CD14-positive monocyte (primary cell): ENCODE measurements around the gene ILDR1. TPM values are rescaled to one million over a fixed set of nuclear protein-coding genes. Genes with fewer than 3 reads are reported as not detected.

Experiments
- DNase-seq, 3 donors: peaks; one replicate each; pipeline ENCODE4 v3.0.0-alpha.2; 2011 to 2022
- H2AFZ ChIP-seq: 2 replicates; pipeline ENCODE4 v1.6.0; 2012; ENCODE audit warnings: mild to moderate bottlenecking, low read depth, low read length, inconsistent platforms; ENCODE audit not compliant: insufficient read depth, poor library complexity, severe bottlenecking
- H3K27ac ChIP-seq, 2 donors: 1 replicate in 1 of 2; 2 replicates in 1 of 2; pipeline ENCODE4 v1.5.1; 2012 to 2013; ENCODE audit warnings: low read length in 2 of 2, control low read depth in 1 of 2, inconsistent platforms in 1 of 2, low read depth in 1 of 2, mild to moderate bottlenecking in 1 of 2
- H3K27me3 ChIP-seq, 2 donors: one replicate each; pipeline versions ENCODE4 v1.6.0 to v1.6.1; 2011 to 2013; ENCODE audit warnings: low read length in 2 of 2; ENCODE audit not compliant: control insufficient read depth in 2 of 2, insufficient read depth in 2 of 2
- H3K36me3 ChIP-seq, 2 donors: replicated peaks in 1 of 2; 1 replicate in 1 of 2; 2 replicates in 1 of 2; pipeline versions ENCODE4 v1.5.1 to v1.6.1; 2012 to 2013; ENCODE audit warnings: low read length in 2 of 2, control low read depth in 1 of 2, inconsistent platforms in 1 of 2, mild to moderate bottlenecking in 1 of 2; ENCODE audit not compliant: insufficient read depth in 2 of 2, control insufficient read depth in 1 of 2
- H3K4me1 ChIP-seq, 2 donors: 1 replicate in 1 of 2; 2 replicates in 1 of 2; pipeline versions ENCODE4 v1.5.1 to v1.6.1; 2012 to 2013; ENCODE audit warnings: low read length in 2 of 2, control low read depth in 1 of 2, inconsistent platforms in 1 of 2, mild to moderate bottlenecking in 1 of 2, moderate library complexity in 1 of 2; ENCODE audit not compliant: insufficient read depth in 2 of 2, control insufficient read depth in 1 of 2
- H3K4me2 ChIP-seq: replicated peaks from 2 replicates; pipeline ENCODE3; 2012; ENCODE audit warnings: low read length, moderate library complexity, mild to moderate bottlenecking; ENCODE audit not compliant: poor library complexity, severe bottlenecking; ENCODE audit errors: extremely low read depth
- H3K4me3 ChIP-seq, 3 experiments: fragments of 200-600 bp in 1 of 3; sonication (generic) in 1 of 3; replicated peaks in 1 of 3; 1 replicate in 2 of 3; 2 replicates in 1 of 3; pipeline ENCODE4 v1.5.1; 2011 to 2013; ENCODE audit warnings: low read length in 3 of 3, mild to moderate bottlenecking in 3 of 3, control low read depth in 2 of 3, low read depth in 2 of 3, inconsistent platforms in 1 of 3, moderate library complexity in 1 of 3
- H3K79me2 ChIP-seq: 2 replicates; pipeline ENCODE4 v1.6.0; 2012; ENCODE audit warnings: mild to moderate bottlenecking, control low read depth, inconsistent platforms, low read length, moderate library complexity; ENCODE audit not compliant: insufficient read depth
- H3K9ac ChIP-seq: 2 replicates; pipeline ENCODE4 v1.6.0; 2017; ENCODE audit warnings: low read length, mild to moderate bottlenecking; ENCODE audit not compliant: insufficient read depth, poor library complexity, severe bottlenecking
- H3K9me3 ChIP-seq, 2 donors: replicated peaks in 1 of 2; 1 replicate in 1 of 2; 2 replicates in 1 of 2; pipeline versions ENCODE4 v1.5.1 to v1.6.1; 2012 to 2013; ENCODE audit warnings: low read length in 2 of 2, control low read depth in 1 of 2; ENCODE audit not compliant: control insufficient read depth in 1 of 2, insufficient read depth in 1 of 2
- H4K20me1 ChIP-seq: 2 replicates; pipeline ENCODE4 v1.6.0; 2012; ENCODE audit warnings: mild to moderate bottlenecking, low read length, control low read depth, moderate library complexity; ENCODE audit not compliant: insufficient read depth
- H3K27ac Mint-ChIP-seq, 7 donors: one replicate each; pipeline ENCODE4 v1.8.0; 2020; ENCODE audit warnings: mild to moderate bottlenecking in 7 of 7, mixed read lengths in 7 of 7, moderate library complexity in 6 of 7, inconsistent platforms in 2 of 7
- H3K27me3 Mint-ChIP-seq, 3 donors: one replicate each; pipeline ENCODE4 v1.8.0; 2021 to 2022; ENCODE audit warnings: low read depth in 3 of 3, mild to moderate bottlenecking in 3 of 3, mixed read lengths in 3 of 3, moderate library complexity in 3 of 3, inconsistent platforms in 1 of 3
- H3K36me3 Mint-ChIP-seq, 2 donors: one replicate each; pipeline ENCODE4 v1.8.0; 2020; ENCODE audit warnings: mixed read lengths in 2 of 2, inconsistent platforms in 1 of 2, mild to moderate bottlenecking in 1 of 2
- H3K4me1 Mint-ChIP-seq: one replicate; pipeline ENCODE4 v1.8.0; 2020; ENCODE audit warnings: mild to moderate bottlenecking, mixed read lengths
- H3K4me3 Mint-ChIP-seq, 2 donors: one replicate each; pipeline ENCODE4 v1.8.0; 2020; ENCODE audit warnings: mild to moderate bottlenecking in 2 of 2, mixed read lengths in 2 of 2, moderate library complexity in 1 of 2
- H3K9me3 Mint-ChIP-seq, 7 donors: one replicate each; pipeline ENCODE4 v1.8.0; 2020 to 2022; ENCODE audit warnings: mixed read lengths in 7 of 7, mild to moderate bottlenecking in 6 of 7, moderate library complexity in 6 of 7, inconsistent platforms in 2 of 7
- WGBS: methylation state at CpG from one replicate; pipeline ENCODE4 v1.1.5; 2013; ENCODE audit warnings: missing lambda C conversion rate; ENCODE audit not compliant: insufficient coverage; 5-methylcytosine and 5-hydroxymethylcytosine counted together
- intact Hi-C, 2 donors: fragments of 100-400 bp; cut with micrococcal nuclease; formaldehyde crosslinking; loops; one replicate each; pipeline versions ENCODE4 v1.15.0 to v1.15.1; 2023
- polyA plus RNA-seq, 3 donors: library from polyadenylated mRNA; depleted of rRNA in 1 of 3; unstranded in 2 of 3; stranded (reverse) in 1 of 3; fragments of 300-500 nt in 2 of 3; fragments of >200 nt in 1 of 3; fragmentation: Illumina TruSeq in 2 of 3; gene quantifications; 1 replicate in 2 of 3; 2 replicates in 1 of 3; pipeline ENCODE4 v1.2.3, GENCODE V29; 2012 to 2021
- TF ChIP-seq, protein P1 (sequence below): fragments of 200-600 bp; IDR thresholded peaks from one replicate; pipeline ENCODE4 v1.8.0; 2022; ENCODE audit warnings: antibody characterized with exemption, mild to moderate bottlenecking

ILDR1 gene
- polyA plus RNA-seq, 3 donors, result 0.12 to 0.28 (median 0.20) TPM

DNA sequence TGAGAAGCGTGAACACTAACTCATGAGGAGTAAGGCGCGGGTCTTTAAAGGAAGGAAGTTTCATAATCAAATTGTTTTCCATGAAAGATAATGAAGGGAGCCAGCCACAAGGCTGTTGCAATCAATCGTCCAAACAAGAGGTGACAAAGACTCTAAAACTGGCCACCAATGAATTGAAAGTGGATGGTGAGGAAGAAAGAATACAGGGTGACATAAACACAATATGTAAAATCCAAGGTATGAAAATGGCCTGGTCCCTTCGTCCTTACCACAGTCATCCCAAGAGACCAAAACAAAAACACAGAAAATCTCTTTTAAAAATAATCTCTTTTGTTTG is 45.1 kb upstream of the ILDR1 start:
- WGBS, result 0% methylated on average over 3 of the region's 5 CpGs
- Mint-ChIP-seq H3K9me3 (no peaks in the 10 kb centered on the region), H3K36me3 (peaks cover 27% of the 10 kb centered on the region in 2 donors), H3K27ac (peak overlapping the region; percentile 92 to 98 (median 98)), H3K4me3 (peak overlapping the region; percentile 65 to 86), H3K4me1 (peaks cover 73% of the 10 kb centered on the region), H3K27me3 (no peaks in the 10 kb centered on the region)
- Histone ChIP-seq H4K20me1 (no peaks in the 10 kb centered on the region), H3K79me2 (peaks cover 85% of the 10 kb centered on the region), H3K27ac (peak overlapping the region; percentile 30 to 95), H3K36me3 (no peaks in the 10 kb centered on the region), H3K9ac (no peak overlapping the region), H3K27me3 (no peaks in the 10 kb centered on the region), H2AFZ (no peak overlapping the region), H3K9me3 (no peaks in the 10 kb centered on the region), H3K4me2 (peak overlapping the region; percentile 77), H3K4me3 (peak overlapping the region in 2 of 3 experiments; percentile 25 to 71), H3K4me1 (peaks cover 69 to 88% of the 10 kb centered on the region in 2 donors)
- peak; percentile 58 to 85 (median 74) for DNase-seq
- TF ChIP-seq, protein P1, sequence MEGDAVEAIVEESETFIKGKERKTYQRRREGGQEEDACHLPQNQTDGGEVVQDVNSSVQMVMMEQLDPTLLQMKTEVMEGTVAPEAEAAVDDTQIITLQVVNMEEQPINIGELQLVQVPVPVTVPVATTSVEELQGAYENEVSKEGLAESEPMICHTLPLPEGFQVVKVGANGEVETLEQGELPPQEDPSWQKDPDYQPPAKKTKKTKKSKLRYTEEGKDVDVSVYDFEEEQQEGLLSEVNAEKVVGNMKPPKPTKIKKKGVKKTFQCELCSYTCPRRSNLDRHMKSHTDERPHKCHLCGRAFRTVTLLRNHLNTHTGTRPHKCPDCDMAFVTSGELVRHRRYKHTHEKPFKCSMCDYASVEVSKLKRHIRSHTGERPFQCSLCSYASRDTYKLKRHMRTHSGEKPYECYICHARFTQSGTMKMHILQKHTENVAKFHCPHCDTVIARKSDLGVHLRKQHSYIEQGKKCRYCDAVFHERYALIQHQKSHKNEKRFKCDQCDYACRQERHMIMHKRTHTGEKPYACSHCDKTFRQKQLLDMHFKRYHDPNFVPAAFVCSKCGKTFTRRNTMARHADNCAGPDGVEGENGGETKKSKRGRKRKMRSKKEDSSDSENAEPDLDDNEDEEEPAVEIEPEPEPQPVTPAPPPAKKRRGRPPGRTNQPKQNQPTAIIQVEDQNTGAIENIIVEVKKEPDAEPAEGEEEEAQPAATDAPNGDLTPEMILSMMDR, result no peak
- intact Hi-C loops, result no loop called here

GRCh38 chr3:122066331-122067213 is 44.5 kb upstream of the ILDR1 start:
- H3K4me1 Mint-ChIP-seq, result peaks cover 76% of the 10 kb centered on the region
- DNase-seq, result peak in 2 of 3 donors; percentile 45 to 51
- Histone ChIP-seq H3K4me1 (peaks cover 72 to 90% of the 10 kb centered on the region in 2 donors), H3K9me3 (no peaks in the 10 kb centered on the region), H3K4me3 (peak overlapping the region in 2 of 3 experiments; percentile 25 to 71), H3K27me3 (no peaks in the 10 kb centered on the region), H3K27ac (peak overlapping the region; percentile 30 to 95), H4K20me1 (no peaks in the 10 kb centered on the region), H3K4me2 (peak overlapping the region; percentile 77), H3K79me2 (peaks cover 88% of the 10 kb centered on the region), H3K9ac (no peak overlapping the region), H2AFZ (no peak overlapping the region), H3K36me3 (no peaks in the 10 kb centered on the region)
- H3K36me3 Mint-ChIP-seq, result peaks cover 24 to 29% of the 10 kb centered on the region in 2 donors
- peak overlapping the region; percentile 65 to 86 for H3K4me3 Mint-ChIP-seq
- WGBS, result 0% methylated on average over 5 of the region's 6 CpGs
- intact Hi-C loops, result no loop called here
- H3K27ac Mint-ChIP-seq, result peak overlapping the region; percentile 92 to 100 (median 98)
- H3K9me3 Mint-ChIP-seq, result no peaks in the 10 kb centered on the region
- TF ChIP-seq, protein P1, result no peak
- no peaks in the 10 kb centered on the region for H3K27me3 Mint-ChIP-seq
